Ramos (cell line): Measurements from ENCODE around the gene NDUFS8.

ENCODE experiments used
- in situ Hi-C: fragments of 300-500 bp; cut with MboI; formaldehyde crosslinking; loops from one replicate; pipeline ENCODE4 v1.14.3; 2022; ENCODE audit warnings: low sequenced_read_pairs; ENCODE audit not compliant: unreplicated experiment

NDUFS8 gene

GRCh38 chr11:68071281-68072048, 41.0 kb downstream of the NDUFS8 start:
- in situ Hi-C loops, result no loop called here

GRCh38 chr11:68074584-68075352, 44.3 kb downstream of the NDUFS8 start:
- in situ Hi-C loops, result no loop called here

GRCh38 chr11:68076371-68077042, 46.0 kb downstream of the NDUFS8 start:
- in situ Hi-C loops, result no loop called here

- in situ Hi-C loops, result no loop called here
These were observed 47.4 kb downstream of the NDUFS8 start for GRCh38 chr11:68077617-68078582.

- in situ Hi-C loops, result no loop called here
These were observed 50.4 kb downstream of the NDUFS8 start for GRCh38 chr11:68080860-68081259.

GRCh38 chr11:68081691-68082090, 51.2 kb downstream of the NDUFS8 start:
- in situ Hi-C loops, result no loop called here

GRCh38 chr11:68082481-68082880, 52.0 kb downstream of the NDUFS8 start:
- in situ Hi-C loops, result no loop called here

GRCh38 chr11:68083517-68083916, 53.0 kb downstream of the NDUFS8 start:
- in situ Hi-C loops, result no loop called here
